Suppressor macrophage (primary cell): ENCODE measurements around the gene RASA4.
"Not testable (repeated sequence)": the region's sequence is repeated elsewhere in the genome, so short reads cannot be mapped to it uniquely, and the experiment has no call there.

ENCODE experiments used
- DNase-seq, 4 experiments: peaks; one replicate each; pipeline ENCODE4 v3.0.0-alpha.2; 2020 to 2022

Gene RASA4

GRCh38 chr7:102542771-102543170 lies 73.8 kb downstream of the RASA4 start:
- DNase-seq: not testable (repeated sequence)

DNA sequence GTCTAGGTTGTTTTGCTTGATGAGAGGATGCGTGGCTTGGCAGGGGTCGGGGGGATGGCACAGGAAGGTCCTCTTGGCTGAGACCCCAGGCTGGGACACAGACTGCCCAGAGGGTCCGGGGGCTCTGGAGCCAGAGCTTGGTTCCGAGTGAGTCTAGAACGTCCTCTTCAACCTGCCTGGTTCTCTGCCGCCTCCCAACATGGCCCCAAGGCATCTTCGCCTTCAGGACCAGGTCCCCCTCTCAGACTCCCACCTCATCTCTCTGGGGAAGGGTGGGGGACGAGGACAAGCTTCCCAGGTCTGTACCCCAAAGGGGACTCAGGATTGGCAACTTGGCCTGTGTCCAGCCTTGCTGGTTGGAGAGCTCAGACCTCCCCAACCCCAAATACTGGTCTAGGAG lies 74.5 kb downstream of the RASA4 start:
- not testable (repeated sequence) for DNase-seq

- not testable (repeated sequence) for DNase-seq
These were observed 76.0 kb downstream of the RASA4 start for GRCh38 chr7:102540604-102541003.

GRCh38 chr7:102535062-102535615 lies 81.4 kb downstream of the RASA4 start:
- not testable (repeated sequence) for DNase-seq

DNA sequence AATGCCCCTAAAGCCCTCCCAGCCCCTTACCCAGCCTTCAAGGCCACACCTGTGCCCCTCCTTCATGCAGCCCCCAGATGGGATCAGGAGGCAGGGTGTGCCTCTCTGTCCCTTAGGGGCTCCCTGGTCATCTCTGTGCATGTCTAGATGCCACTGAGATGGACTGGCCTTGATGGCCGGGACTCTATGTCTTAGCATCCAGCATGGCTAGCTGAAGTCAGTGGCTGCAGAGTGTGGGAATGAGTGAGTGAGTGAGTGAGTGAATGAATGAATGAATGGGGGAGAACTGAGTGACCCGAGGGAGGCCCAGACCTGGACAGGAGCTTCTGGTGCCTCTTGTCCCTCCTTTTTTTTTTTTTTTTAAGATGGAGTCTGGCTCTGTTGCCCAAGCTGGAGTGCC lies 84.4 kb downstream of the RASA4 start:
- DNase-seq: not testable (repeated sequence)

DNA sequence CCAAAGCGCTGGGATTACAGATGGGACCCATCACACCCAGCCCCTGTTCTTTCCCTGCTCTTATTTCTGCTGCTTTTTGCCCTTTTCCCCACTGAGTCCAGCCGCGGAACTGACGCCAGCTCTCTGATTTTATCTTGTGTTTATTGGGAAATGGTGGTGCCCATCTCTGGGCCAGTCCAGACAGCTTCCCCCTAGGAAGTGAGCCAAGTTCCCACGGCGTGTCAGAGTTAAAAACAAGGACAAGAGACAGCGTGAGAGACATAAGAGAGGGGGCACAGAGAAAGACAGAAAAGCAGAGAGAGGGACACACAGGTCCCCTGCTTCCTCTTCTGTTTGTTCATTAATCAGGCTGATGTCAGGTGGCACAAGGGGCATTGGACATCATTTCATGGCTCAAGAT lies 85.0 kb downstream of the RASA4 start:
- DNase-seq: not testable (repeated sequence)

GRCh38 chr7:102527822-102528793 lies 88.4 kb downstream of the RASA4 start:
- not testable (repeated sequence) for DNase-seq

DNA sequence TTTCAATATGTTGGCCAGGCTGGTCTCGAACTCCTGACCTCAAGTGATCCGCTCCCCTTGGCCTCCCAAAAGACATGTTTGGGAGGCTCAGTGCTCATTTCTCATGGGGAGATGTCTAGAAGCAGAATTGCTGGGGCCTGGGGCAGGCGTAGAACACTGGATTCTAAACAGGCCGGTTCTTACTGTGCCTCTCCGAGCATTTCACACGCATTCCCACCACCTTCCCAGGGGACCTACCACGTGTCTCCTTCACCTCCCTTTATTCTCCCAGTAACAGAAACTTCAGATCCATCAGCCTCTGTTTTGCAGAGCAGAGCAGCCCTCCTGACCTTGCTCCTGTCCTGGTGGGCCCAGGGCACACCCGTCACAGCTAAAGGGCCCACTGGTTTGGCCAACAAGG lies 89.4 kb downstream of the RASA4 start:
- DNase-seq: not testable (repeated sequence)

GRCh38 chr7:102524803-102525202 lies 91.8 kb downstream of the RASA4 start:
- DNase-seq: not testable (repeated sequence)
